GM10266 (cell line): ENCODE measurements around the gene TP53TG5.

Experiments used
- DNase-seq: peaks from one replicate; pipeline ENCODE4 v3.0.0; 2012; ENCODE audit errors: extremely low spot score
- CTCF ChIP-seq: IDR thresholded peaks from 2 replicates; pipeline ENCODE4 v1.5.1; 2012; ENCODE audit warnings: mild to moderate bottlenecking, low read depth; ENCODE audit not compliant: control insufficient read depth, insufficient read depth; ENCODE audit errors: missing control alignments

Gene TP53TG5

DNA sequence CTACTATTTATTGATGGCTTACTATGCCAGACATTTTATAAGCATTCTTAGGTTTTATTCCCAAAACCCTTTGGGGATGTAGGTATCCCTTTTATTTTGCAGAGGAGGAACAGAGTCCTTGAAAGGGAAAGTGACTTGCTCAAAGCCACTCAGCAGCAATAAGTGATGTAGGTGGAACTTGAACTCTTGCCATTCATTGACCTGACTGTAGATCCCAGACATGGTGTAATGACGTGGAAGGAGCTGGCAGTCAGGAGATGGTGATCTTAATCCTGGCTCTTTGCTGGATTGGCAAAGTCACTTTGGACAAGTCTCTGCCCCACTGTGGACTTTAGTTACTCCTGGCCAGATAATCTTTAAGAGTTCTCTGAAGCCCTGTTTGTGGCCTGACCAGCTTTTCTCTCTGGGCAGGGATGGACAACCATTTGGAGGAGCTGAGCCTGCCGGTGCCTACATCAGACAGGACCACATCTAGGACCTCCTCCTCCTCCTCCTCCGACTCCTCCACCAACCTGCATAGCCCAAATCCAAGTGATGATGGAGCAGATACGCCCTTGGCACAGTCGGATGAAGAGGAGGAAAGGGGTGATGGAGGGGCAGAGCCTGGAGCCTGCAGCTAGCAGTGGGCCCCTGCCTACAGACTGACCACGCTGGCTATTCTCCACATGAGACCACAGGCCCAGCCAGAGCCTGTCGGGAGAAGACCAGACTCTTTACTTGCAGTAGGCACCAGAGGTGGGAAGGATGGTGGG lies 31.6 kb upstream of the TP53TG5 start:
- TF ChIP-seq CTCF = no peak

DNA sequence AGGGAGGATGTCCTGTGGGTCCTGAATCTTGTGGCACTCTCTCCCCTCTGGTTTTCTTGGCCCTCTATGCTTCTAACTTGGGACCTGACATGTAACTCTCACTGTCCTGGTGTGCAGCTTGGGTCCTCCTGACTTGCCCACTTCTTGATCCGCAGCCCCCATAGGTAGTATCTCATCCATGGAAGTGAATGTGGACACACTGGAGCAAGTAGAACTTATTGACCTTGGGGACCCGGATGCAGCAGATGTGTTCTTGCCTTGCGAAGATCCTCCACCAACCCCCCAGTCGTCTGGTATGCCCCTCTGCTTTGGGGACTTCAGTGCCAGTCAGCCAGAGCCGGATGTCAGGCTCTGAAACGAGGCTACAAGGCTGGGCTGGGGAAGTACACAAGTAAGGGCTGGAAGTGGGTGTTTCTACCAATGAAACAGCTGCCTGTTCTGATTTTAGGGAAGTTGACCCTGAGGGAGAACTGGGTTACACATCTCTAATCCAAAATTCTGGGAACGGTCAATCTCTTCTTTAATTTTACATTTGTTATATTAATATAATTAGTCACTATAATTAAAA lies 30.6 kb upstream of the TP53TG5 start:
- TF ChIP-seq CTCF = no peak
- peak; percentile 18 for DNase-seq

More for the DNA sequence above, 31.6 kb upstream of the TP53TG5 start:
- DNase-seq = no peak

GRCh38 chr20:45407783-45408645 lies 29.9 kb upstream of the TP53TG5 start, which contains the start of gene DBNDD2:
Gene DBNDD2, plus strand, starts transcription at chr20:45408289. Its CDS starts 179 bp downstream, at chr20:45408468.
- peak; percentile 25 for DNase-seq
- TF ChIP-seq CTCF = no peak

- DNase-seq = peak; percentile 30
- TF ChIP-seq CTCF = no peak
Observed at GRCh38 chr20:45407067-45407745, 29.1 kb upstream of the TP53TG5 start.

- peak; percentile 28 for TF ChIP-seq CTCF
- peak; percentile 65 for DNase-seq
Observed at GRCh38 chr20:45406260-45407066, 28.3 kb upstream of the TP53TG5 start.

- TF ChIP-seq CTCF = no peak
- DNase-seq = peak; percentile 39
Observed at GRCh38 chr20:45405571-45406259, 27.6 kb upstream of the TP53TG5 start.
